GM12878 (cell line): Measurements from ENCODE around the gene B3GNT3. TPM values are rescaled to one million over a fixed set of nuclear protein-coding genes. Genes with fewer than 3 reads are reported as not detected.

Source experiments
- ATAC-seq: fragments of 200-7000 bp; cut with Tn5 transposase; 3 replicates; pipeline ENCODE4 v1.9.1; 2020; ENCODE audit warnings: mild to moderate bottlenecking, moderate library complexity
- BruUV-seq: library from RNA; stranded (reverse); fragments of 400-500 nt; replicated peaks from 2 replicates; lab custom pipeline; 2021; lab: Mats Ljungman, UMichigan
- CTCF ChIA-PET: fragments of 300-600 bp; sonication (Branson Sonifier 250); formaldehyde crosslinking; extraction: SDS; loops from one replicate; lab custom pipeline; 2021; ENCODE audit warnings: inconsistent platforms; lab: Yijun Ruan, JAX
- POLR2A ChIA-PET: fragments of 350-600 bp; formaldehyde crosslinking; extraction: SDS; loops from one replicate; lab custom pipeline; 2021; ENCODE audit warnings: inconsistent platforms; lab: Charles Lee
- RAD21 ChIA-PET: fragments of 300-600 bp; sonication (Branson Sonifier 250); formaldehyde crosslinking; loops from one replicate; lab custom pipeline; 2023; ENCODE audit warnings: antibody characterized with exemption; ENCODE audit not compliant: unreplicated experiment; lab: Charles Lee
- SMC1A ChIA-PET: fragments of 300-600 bp; sonication (Branson Sonifier 250); formaldehyde crosslinking; loops from one replicate; lab custom pipeline; 2023; ENCODE audit not compliant: unreplicated experiment, uncharacterized antibody; lab: Charles Lee
- DNase-seq: peaks from one replicate; pipeline ENCODE4 v3.0.0-alpha.2; 2011; ENCODE audit warnings: low read depth, low spot score
- FAIRE-seq: peaks from 3 replicates; lab custom pipeline; 2011; peaks lifted over from hg19 to GRCh38; lab: Jason Lieb, UNC
- H2AFZ ChIP-seq: 2 replicates; pipeline ENCODE4 v1.6.0; 2011; ENCODE audit warnings: low read depth, low read length, control low read depth; ENCODE audit not compliant: control insufficient read depth
- H3K27ac ChIP-seq: 2 replicates; pipeline ENCODE4 v1.5.1; 2011; ENCODE audit warnings: control low read depth; ENCODE audit not compliant: control insufficient read depth, insufficient read depth
- H3K27me3 ChIP-seq, 2 experiments: replicated peaks in 1 of 2; 2 replicates each; pipeline versions ENCODE4 v1.6.0 to v1.6.1; 2011; ENCODE audit warnings: low read length in 1 of 2; ENCODE audit not compliant: control insufficient read depth in 2 of 2, insufficient read depth in 2 of 2
- H3K36me3 ChIP-seq, 2 experiments: 2 replicates each; pipeline ENCODE4 v1.5.1; 2011; ENCODE audit warnings: low read length in 1 of 2; ENCODE audit not compliant: control insufficient read depth in 2 of 2, insufficient read depth in 2 of 2
- H3K4me1 ChIP-seq: 2 replicates; pipeline ENCODE4 v1.6.1; 2011; ENCODE audit warnings: mild to moderate bottlenecking, low read length, moderate library complexity, mixed read lengths; ENCODE audit not compliant: control insufficient read depth, insufficient read depth
- H3K4me2 ChIP-seq: 2 replicates; pipeline ENCODE4 v1.6.0; 2011; ENCODE audit warnings: control low read depth; ENCODE audit not compliant: control insufficient read depth, insufficient read depth
- H3K4me3 ChIP-seq: fragments of 200-600 bp; sonication (generic); 2 replicates; pipeline ENCODE4 v1.5.1; 2016
- H3K79me2 ChIP-seq: 2 replicates; pipeline ENCODE4 v1.6.0; 2011; ENCODE audit warnings: low read length; ENCODE audit not compliant: control insufficient read depth, insufficient read depth
- H3K9ac ChIP-seq: 2 replicates; pipeline ENCODE4 v1.8.0; 2011; ENCODE audit warnings: low read length, control low read depth, mixed read lengths; ENCODE audit not compliant: control insufficient read depth, insufficient read depth
- H3K9me3 ChIP-seq: replicated peaks from 3 replicates; pipeline ENCODE4 v1.5.1; 2011; ENCODE audit warnings: mild to moderate bottlenecking, low read length; ENCODE audit not compliant: control insufficient read depth, insufficient read depth
- H4K20me1 ChIP-seq: 2 replicates; pipeline ENCODE4 v1.6.0; 2011; ENCODE audit not compliant: control insufficient read depth, insufficient read depth
- BMI1 ChIP-seq: fragments of 450-650 bp; IDR thresholded peaks from 2 replicates; pipeline ENCODE4 v1.6.1; 2016; ENCODE audit warnings: mild to moderate bottlenecking, moderate library complexity, borderline replicate concordance
- SPI1 ChIP-seq: IDR thresholded peaks from 2 replicates; pipeline ENCODE4 v1.6.1; 2011; ENCODE audit warnings: low read depth, mild to moderate bottlenecking, low read length, moderate library complexity, borderline replicate concordance; ENCODE audit not compliant: insufficient read depth
- TCF7 ChIP-seq: IDR thresholded peaks from 2 replicates; pipeline ENCODE4 v1.6.1; 2014; ENCODE audit warnings: antibody characterized with exemption, borderline replicate concordance
- WGBS: methylation state at CpG from one replicate; pipeline ENCODE4 v1.1.6; 2016; ENCODE audit warnings: low lambda C conversion rate; ENCODE audit not compliant: insufficient replicate concordance, insufficient coverage; ENCODE audit errors: missing lambda C conversion rate; 5-methylcytosine and 5-hydroxymethylcytosine counted together
- in situ Hi-C: fragments of 300-500 bp; cut with MboI; formaldehyde crosslinking; loops from 9 replicates; pipeline ENCODE4 v1.14.3; 2018; ENCODE audit warnings: mixed read lengths
- intact Hi-C: fragments of 100-400 bp; cut with micrococcal nuclease; formaldehyde crosslinking; loops from one replicate; pipeline ENCODE4 v1.14.2; 2022; ENCODE audit not compliant: unreplicated experiment
- polyA plus RNA-seq, 11 experiments: library from polyadenylated mRNA; depleted of rRNA in 4 of 11; unstranded in 6 of 11; stranded (reverse) in 5 of 11; fragments of >200 nt; fragmentation: Nextera tagmentation in 4 of 11; fragmentation: Illumina TruSeq in 1 of 11; extraction: Ambion mirVana in 4 of 11; extraction: Trizol in 1 of 11; gene quantifications; 1 replicate in 1 of 11; 2 replicates in 10 of 11; pipeline versions ENCODE4 v1.2.1 to v1.2.3, GENCODE V29; 2011 to 2016; ENCODE audit warnings: inconsistent platforms in 2 of 11, missing spikeins in 2 of 11, low read depth in 1 of 11
- total RNA-seq, 4 experiments: library from RNA; depleted of rRNA in 3 of 4; stranded (reverse); fragments of >200 nt in 3 of 4; fragmentation: Illumina TruSeq in 1 of 4; extraction: Trizol in 1 of 4; gene quantifications; 2 replicates each; pipeline versions ENCODE4 v1.2.1 to v1.2.3, GENCODE V29; 2013 to 2021

Gene B3GNT3
- total and polyA plus RNA-seq, 10 of the 15 experiments (the other 5 are each of a cell fraction or from before 2014, with no cell fraction given), result not detected

DNA sequence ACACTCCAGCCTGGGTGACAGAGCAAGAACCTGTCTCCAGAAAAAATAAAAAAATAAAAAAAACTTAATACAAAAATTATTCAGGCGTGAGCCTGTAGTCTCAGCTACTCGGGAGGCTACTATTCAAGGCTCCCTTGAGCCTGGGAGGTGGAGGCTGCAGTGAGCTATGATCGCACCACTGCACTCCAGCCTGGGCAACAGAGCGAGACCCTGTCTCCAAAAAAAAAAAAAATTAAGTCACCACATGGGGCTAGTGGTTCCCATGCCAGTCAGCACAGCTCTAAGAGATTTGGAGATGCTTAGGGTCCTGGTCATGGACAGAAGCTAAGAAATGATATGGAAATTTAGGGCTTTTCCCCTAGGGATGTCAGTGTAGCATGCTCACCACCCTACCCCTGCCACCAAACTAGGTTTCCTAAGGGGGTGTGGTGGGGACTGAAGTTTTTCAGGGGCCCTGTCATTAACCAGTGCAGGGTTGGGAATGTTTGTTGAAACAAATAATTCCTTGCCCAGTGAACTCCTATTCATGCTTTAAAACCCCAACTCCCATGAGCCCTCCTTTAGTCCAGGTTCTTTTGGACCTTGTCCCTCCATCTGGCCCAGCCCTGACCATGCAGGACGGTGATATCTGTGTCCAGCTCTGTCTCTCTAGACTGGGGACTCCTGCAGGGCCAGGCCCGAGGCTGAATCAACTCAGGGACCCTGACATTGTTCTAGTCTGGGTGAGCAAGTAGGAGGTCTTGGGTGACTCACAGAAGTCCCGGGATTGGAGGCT lies 41.9 kb upstream of the B3GNT3 start:
- Histone ChIP-seq H3K4me3 (no peak overlapping the region), H3K27me3 (no peaks in the 10 kb centered on the region), H3K4me1 (peaks cover 65% of the 10 kb centered on the region), H3K27ac (no peak overlapping the region), H2AFZ (no peak overlapping the region), H3K79me2 (peaks cover 38% of the 10 kb centered on the region), H3K9ac (no peak overlapping the region), H3K9me3 (no peaks in the 10 kb centered on the region), H3K4me2 (0 out of 2 replicates have a peak overlapping the region, but pooled peaks have one; percentile 3), H4K20me1 (no peaks in the 10 kb centered on the region), H3K36me3 (peaks cover 0 to 5% of the 10 kb centered on the region in 2 experiments; a peak in 2 of 4 replicates)
- TF ChIP-seq TCF7 (no peak), SPI1 (no peak), BMI1 (no peak)
- ATAC-seq, result no peak
- BruUV-seq, result TSS peak; percentile 54
- DNase-seq, result no peak
- WGBS, result 67% methylated on average over 7 of the region's 7 CpGs
- in situ Hi-C loops (no loop called here), intact Hi-C loops (loop anchor here (5.0 kb wide), 1 partner anchor 36 kb away; the partner anchor contains the start of gene MAP1S)
- FAIRE-seq, result no peak
- ChIA-PET CTCF (interaction anchor here (0.6 to 6.8 kb wide), 14 partner anchors 9 to 177 kb away, joined by 3 to 85 read pairs (median 12); partner anchors contain the start of gene MAP1S), RAD21 (interaction anchor here (0.7 to 6.7 kb wide), 11 partner anchors 9 to 292 kb away, joined by 3 to 96 read pairs (median 6); partner anchors contain the start of genes MAP1S and RPL18A), SMC1A (interaction anchor here (0.8 to 8.8 kb wide), 10 partner anchors 11 to 97 kb away, joined by 4 to 93 read pairs (median 13); partner anchors contain the start of gene MAP1S), POLR2A (interaction anchor here (0.5 to 3.8 kb wide), 10 partner anchors 10 to 635 kb away, joined by 3 to 22 read pairs (median 6); partner anchors contain the start of genes MAP1S and MVB12A)
